Bone marrow (tissue), 2 donors: Measurements from ENCODE around the gene CWC15.
A peak's percentile ranks its signal among the peaks of the same experiment; 100 is the strongest.
"Not testable (repeated sequence)": the region's sequence is repeated elsewhere in the genome, so short reads cannot be mapped to it uniquely, and the experiment has no call there.

Source experiments
- DNase-seq, 2 donors: peaks; one replicate each; lab custom pipeline; 2025; lab: John Stamatoyannopoulos, UW

The CWC15 gene

GRCh38 chr11:94973099-94973968 is at the start of gene CWC15, which contains the start of gene KDM4D:
Gene CWC15 (minus strand): TSS chr11:94973556. CDS start chr11:94972185, 1,371 bp downstream.
Gene KDM4D (plus strand): TSS chr11:94973709. CDS start chr11:94997373, 23,664 bp downstream.
- DNase-seq = peak; percentile 61 to 94

GRCh38 chr11:95021468-95021867 is 48.1 kb upstream of the CWC15 start:
- DNase-seq = not testable (repeated sequence)

DNA sequence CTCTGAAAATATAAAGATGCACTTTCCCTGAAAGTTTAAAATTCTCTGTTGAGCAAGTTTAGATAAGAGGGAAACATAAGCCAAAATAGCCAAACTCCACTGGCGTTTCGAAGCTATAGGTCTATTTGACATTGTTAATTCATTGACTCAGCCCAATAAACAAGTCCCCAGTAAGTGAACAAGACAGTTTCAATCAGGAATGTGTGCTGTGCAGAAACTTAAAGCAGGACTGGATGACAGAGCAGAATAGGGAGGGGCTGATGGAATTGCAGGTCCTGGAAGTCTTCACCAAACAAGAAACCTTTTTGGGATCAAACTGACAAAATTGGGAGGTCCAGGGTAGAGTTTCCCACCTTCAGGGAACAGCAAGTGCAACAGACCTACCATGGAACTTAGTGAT is 42.8 kb upstream of the CWC15 start:
- DNase-seq = no peak

DNA sequence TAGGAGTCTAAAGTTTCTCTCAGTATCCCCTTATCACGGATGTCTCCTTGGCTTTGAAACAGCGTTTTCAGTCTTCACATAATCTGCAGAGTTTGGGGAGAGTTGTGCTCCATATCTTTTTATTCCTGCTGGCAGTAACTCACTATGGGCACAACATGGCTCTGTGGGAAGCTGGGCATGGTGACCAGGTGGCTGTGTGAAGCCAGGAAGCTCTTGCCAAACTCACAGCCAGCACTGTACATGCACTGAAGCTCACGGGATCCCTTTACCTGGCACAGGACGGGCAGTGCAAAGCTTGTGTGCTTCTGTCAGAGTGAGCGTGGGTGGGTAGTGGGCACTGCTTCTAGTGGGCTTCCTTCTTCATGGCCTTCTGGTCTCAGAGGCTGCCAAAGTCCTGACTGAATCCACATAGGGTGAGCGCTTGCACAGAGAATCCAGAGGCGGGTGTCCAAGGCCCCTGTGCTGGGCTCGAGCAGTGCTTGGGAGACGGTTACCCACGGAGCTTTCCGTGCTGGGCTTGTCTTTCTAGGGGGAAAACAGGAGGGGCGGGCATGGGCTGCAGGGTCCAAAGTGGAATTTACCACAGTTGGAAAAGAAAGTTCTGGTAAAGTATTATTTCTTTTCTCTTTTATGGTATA is 40.9 kb upstream of the CWC15 start:
- DNase-seq = no peak

DNA sequence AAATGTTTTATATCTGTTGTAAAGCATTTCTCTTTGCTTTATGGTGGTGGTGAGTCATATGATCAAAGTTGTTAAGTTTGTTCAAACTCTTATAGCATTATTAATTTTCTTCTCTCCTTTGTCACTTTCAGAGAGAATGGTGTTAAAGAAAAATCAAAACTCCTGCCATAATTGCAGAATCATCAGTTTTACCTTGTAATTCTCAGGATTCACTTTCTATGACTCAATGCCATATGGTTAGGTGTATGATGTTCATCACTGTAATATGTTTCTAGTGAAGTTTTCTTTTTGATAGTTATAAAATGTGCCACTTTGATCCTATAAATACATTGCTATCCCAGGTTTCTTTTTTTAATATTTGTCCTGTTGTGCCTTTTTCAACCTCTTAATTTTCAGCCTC is 38.0 kb upstream of the CWC15 start:
- no peak for DNase-seq

DNA sequence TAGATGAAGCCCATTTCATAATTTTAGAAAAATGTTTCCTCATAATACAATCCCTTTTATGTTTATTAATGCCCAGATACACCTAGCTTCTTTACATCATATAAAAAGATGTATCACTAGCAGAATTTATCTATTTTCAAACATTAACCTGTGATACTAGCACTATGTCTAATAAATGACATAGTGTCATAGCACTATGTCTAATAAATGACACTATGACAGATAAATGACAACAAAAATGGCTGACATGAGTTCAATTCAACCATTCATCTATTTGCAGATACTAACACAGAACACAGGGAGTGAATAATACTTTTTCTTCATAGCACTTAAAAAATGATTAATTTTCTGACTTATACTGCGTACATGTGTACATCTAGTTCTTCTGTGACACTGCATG is 32.3 kb upstream of the CWC15 start:
- DNase-seq = no peak

GRCh38 chr11:95003716-95004115 is 30.4 kb upstream of the CWC15 start:
- no peak for DNase-seq

DNA sequence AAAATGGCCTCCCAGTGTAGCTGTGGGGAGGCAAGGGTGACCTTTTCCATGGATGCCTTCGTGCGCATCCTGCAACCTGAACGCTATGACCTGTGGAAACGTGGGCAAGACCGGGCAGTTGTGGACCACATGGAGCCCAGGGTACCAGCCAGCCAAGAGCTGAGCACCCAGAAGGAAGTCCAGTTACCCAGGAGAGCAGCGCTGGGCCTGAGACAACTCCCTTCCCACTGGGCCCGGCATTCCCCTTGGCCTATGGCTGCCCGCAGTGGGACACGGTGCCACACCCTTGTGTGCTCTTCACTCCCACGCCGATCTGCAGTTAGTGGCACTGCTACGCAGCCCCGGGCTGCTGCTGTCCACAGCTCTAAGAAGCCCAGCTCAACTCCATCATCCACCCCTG is 24.9 kb upstream of the CWC15 start:
- no peak for DNase-seq

- no peak for DNase-seq
These were observed 24.1 kb upstream of the CWC15 start for GRCh38 chr11:94997437-94997836.

DNA sequence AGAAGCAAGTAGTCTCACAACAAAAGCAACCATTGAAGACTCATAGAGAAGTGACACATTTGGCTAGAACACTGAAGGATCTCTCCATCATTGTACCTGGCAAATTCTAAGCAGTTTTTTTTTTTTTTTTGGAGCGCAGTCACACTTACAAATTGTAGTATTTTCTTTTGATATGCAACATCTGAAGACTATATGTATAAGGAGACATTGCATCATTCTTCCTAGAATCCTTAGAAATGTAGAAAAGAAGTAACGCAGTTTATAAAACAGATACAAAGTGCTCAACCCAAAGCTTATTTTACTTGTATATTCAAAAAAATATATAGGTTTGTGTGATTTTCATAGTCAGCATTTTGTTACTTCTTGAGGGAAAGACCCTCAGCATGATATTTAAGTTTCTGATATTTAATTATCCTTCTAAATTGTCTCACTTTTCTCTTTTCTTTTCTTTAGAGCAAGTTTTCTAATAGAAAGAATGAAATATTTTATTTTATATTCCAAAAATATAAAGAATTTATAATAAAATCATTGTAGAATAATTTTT is 20.1 kb upstream of the CWC15 start:
- no peak for DNase-seq

DNA sequence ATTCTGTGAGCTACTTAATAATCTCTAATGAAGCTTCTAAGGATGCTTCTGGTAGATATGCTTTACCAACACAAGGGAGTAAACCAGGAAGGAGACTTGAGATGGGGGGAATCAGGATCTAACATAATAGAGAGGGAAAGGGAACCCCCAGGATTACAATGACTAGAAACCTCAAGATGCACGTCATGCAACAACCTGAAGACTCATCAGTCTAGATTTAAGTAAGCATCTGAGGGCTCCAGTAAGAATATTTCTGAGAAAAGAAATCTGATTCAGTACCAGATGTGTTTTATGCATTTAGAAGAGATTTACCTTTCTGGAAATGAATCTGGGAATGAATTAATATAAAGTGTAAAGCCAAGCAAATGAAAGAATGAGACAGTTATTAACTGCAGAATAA is 15.4 kb upstream of the CWC15 start:
- DNase-seq = no peak

- no peak for DNase-seq
These were observed 14.0 kb upstream of the CWC15 start for GRCh38 chr11:94987378-94987777.

- no peak for DNase-seq
These were observed 2.2 kb upstream of the CWC15 start for GRCh38 chr11:94975599-94975998.

GRCh38 chr11:94974178-94974577 is 822 bp upstream of the CWC15 start:
- no peak for DNase-seq

- no peak for DNase-seq
These were observed 657 bp downstream of the CWC15 start for GRCh38 chr11:94972700-94973098.

- no peak for DNase-seq
These were observed 4.9 kb downstream of the CWC15 start for GRCh38 chr11:94968334-94968958.

DNA sequence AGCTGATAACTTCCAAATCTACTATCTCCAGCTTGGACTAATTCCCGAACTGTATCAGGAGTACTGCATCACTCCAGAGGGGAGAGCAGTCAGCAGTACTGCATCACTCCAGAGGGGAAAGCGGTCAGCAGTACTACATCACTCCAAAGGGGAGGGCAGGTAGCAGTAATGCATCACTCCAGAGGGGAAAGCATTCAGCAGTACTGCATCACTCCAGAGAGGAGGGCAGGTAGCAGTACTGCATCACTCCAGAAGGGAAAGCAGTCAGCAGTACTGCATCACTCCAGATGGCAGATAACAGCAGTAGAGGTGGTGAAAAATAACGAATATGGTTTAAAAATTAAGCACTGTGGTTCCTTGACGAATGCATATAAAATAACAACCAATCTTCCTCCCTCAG is 8.4 kb downstream of the CWC15 start:
- DNase-seq = no peak

DNA sequence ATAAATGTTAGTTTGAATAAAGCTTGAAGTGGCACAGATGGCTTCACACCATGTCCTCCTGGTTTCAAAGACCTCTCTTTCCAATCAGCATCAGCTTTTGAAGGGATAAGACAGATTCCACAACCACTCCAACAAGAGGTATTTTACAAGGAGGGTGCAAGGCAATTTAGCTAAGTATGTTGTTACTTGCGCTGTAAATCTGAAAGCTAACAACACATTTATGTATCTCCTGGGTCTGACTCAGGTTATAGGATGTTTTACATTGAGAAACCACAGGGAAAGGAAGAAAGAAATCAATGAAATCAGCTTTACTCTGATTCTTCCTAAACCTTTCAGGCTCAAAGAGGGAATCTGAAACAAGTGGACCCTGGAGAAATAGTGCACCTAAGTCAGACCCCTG is 12.1 kb downstream of the CWC15 start:
- no peak for DNase-seq

- DNase-seq = no peak
These were observed 12.9 kb downstream of the CWC15 start for GRCh38 chr11:94960488-94960887.

DNA sequence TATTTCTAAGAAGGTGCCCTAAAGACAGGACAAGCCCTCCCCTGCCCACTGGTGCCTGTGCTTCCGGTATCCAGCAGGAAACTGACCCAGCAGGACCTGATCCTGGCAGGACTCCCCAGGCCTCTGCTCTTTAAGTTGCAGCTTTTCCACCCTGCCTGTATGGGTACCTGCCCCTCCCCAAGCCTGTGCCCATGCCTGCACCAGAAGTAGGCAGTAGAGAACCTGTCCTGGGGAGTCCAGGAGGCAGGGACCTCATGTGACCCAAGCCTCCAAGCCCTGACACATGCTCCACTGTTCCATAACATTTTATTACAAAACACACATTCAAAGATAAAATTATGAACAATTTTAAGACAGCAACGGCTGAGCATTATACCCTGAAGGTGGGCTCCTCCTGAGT is 14.2 kb downstream of the CWC15 start:
- DNase-seq = no peak

DNA sequence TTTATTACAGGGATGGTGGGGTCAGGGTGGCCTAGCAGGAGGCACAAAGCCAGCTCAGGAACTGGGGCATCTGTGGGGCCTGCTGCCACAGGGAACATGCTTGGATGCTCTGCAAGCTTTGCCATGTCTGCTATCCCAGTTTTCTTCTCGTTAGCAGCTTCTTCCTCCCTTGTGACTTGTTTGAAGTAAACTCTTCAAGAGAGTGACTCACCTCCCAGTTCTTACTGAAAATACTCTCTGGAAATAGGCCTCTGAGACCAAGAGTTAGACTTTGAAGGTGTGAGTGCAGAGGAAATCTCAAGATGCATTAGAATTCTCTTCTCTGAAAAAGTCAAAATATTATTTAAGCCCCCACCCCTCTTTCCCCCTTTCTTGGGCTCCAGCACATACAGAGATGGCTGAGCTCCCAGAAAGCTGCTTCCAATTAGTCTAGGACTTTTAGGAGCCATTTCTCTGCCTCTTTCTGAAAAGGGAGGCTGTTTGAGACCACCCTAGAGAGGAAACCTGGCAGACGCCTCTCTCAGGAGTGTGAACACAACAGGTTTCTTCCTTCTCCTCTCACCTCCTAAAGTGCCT is 15.1 kb downstream of the CWC15 start:
- DNase-seq = no peak

DNA sequence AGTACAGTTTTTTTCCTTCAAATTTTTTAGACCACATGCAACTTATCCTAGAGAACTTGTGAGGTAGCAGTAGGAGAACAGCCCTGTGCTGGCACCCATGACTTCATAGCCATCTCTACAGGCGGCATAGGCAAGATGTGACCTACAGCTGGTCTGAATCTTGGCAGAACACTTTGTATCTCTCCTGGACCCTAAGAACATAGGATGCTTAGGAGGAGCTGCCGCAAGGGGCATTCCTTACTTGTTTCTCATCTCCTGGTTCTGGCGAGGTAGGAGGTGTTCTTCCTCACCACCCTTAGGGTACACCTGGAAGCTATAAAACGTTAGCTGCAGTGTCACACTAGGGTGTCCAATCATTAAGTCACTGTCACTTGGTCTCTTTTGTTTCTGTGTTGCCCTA is 16.4 kb downstream of the CWC15 start:
- DNase-seq = no peak
